Naive thymus-derived CD4-positive, alpha-beta T cell (primary cell): ENCODE results near the gene SMIM9. TPM values are rescaled to one million over a fixed set of nuclear protein-coding genes. Genes with fewer than 3 reads are reported as not detected.

ENCODE experiments used
- ATAC-seq: fragments of 150-1000 bp; cut with Tn5 transposase; 2 replicates; pipeline ENCODE4 v1.10.0; 2021; ENCODE audit warnings: mild to moderate bottlenecking, moderate library complexity
- CTCF ChIA-PET: fragments of 350-600 bp; sonication (Branson Sonifier 250); formaldehyde crosslinking; loops from one replicate; lab custom pipeline; 2021; ENCODE audit warnings: antibody characterized with exemption; lab: Charles Lee
- POLR2A ChIA-PET: fragments of 350-600 bp; sonication (Branson Sonifier 250); formaldehyde crosslinking; loops from one replicate; lab custom pipeline; 2021; ENCODE audit warnings: antibody characterized with exemption, inconsistent platforms; lab: Charles Lee
- DNase-seq, 9 donors: peaks; one replicate each; pipeline versions ENCODE4 v3.0.0 to v3.0.0-alpha.2; 2020 to 2022; ENCODE audit warnings: mixed read lengths in 1 of 9
- H3K27ac ChIP-seq: one replicate; pipeline ENCODE4 v1.7.0; 2013; ENCODE audit warnings: mild to moderate bottlenecking, low read depth, low read length, moderate library complexity
- H3K27me3 ChIP-seq, 2 donors: one replicate each; pipeline ENCODE4 v1.7.0; 2013; ENCODE audit warnings: low read length in 2 of 2, mild to moderate bottlenecking in 2 of 2, moderate library complexity in 2 of 2; ENCODE audit not compliant: control insufficient read depth in 2 of 2, insufficient read depth in 2 of 2
- H3K36me3 ChIP-seq, 3 experiments: 1 replicate in 2 of 3; 2 replicates in 1 of 3; pipeline ENCODE4 v1.7.0; 2013; ENCODE audit warnings: low read length in 3 of 3, mild to moderate bottlenecking in 3 of 3, moderate library complexity in 1 of 3; ENCODE audit not compliant: insufficient read depth in 3 of 3, control insufficient read depth in 2 of 3
- H3K4me1 ChIP-seq, 2 donors: one replicate each; pipeline ENCODE4 v1.7.0; 2013; ENCODE audit warnings: low read length in 2 of 2, mild to moderate bottlenecking in 2 of 2, moderate library complexity in 1 of 2; ENCODE audit not compliant: control insufficient read depth in 2 of 2, insufficient read depth in 2 of 2
- H3K4me3 ChIP-seq: 2 replicates; pipeline ENCODE4 v1.7.0; 2013; ENCODE audit warnings: mild to moderate bottlenecking, low read length
- H3K9me3 ChIP-seq, 3 experiments: 1 replicate in 2 of 3; 2 replicates in 1 of 3; pipeline ENCODE4 v1.7.0; 2013; ENCODE audit warnings: low read length in 3 of 3; ENCODE audit not compliant: control insufficient read depth in 2 of 3
- H3K27ac Mint-ChIP-seq, 9 donors: one replicate each; pipeline ENCODE4 v1.8.0; 2020 to 2022; ENCODE audit warnings: mixed read lengths in 9 of 9, mild to moderate bottlenecking in 8 of 9, moderate library complexity in 5 of 9, inconsistent platforms in 2 of 9
- H3K27me3 Mint-ChIP-seq, 5 donors: one replicate each; pipeline ENCODE4 v1.8.0; 2021 to 2022; ENCODE audit warnings: mixed read lengths in 5 of 5, mild to moderate bottlenecking in 1 of 5
- H3K36me3 Mint-ChIP-seq, 5 donors: one replicate each; pipeline ENCODE4 v1.8.0; 2020 to 2022; ENCODE audit warnings: mixed read lengths in 5 of 5, mild to moderate bottlenecking in 3 of 5, inconsistent platforms in 1 of 5
- H3K4me1 Mint-ChIP-seq, 7 donors: one replicate each; pipeline ENCODE4 v1.8.0; 2020 to 2022; ENCODE audit warnings: mixed read lengths in 7 of 7, mild to moderate bottlenecking in 3 of 7, inconsistent platforms in 1 of 7
- H3K4me3 Mint-ChIP-seq, 10 donors: one replicate each; pipeline ENCODE4 v1.8.0; 2020 to 2022; ENCODE audit warnings: mild to moderate bottlenecking in 10 of 10, mixed read lengths in 10 of 10, moderate library complexity in 6 of 10, inconsistent platforms in 2 of 10
- H3K9me3 Mint-ChIP-seq, 11 donors: one replicate each; pipeline ENCODE4 v1.8.0; 2020 to 2022; ENCODE audit warnings: mixed read lengths in 11 of 11, mild to moderate bottlenecking in 4 of 11, inconsistent platforms in 1 of 11, moderate library complexity in 1 of 11
- intact Hi-C, 2 donors: fragments of 100-400 bp; cut with micrococcal nuclease; formaldehyde crosslinking; loops; one replicate each; pipeline ENCODE4 v1.15.1; 2023
- polyA plus RNA-seq, 2 donors: library from polyadenylated mRNA; unstranded; fragments of 300-500 nt; fragmentation: Illumina TruSeq; gene quantifications; one replicate each; pipeline ENCODE4 v1.2.3, GENCODE V29; 2021
- total RNA-seq, 6 experiments: library from RNA in 5 of 6; stranded (reverse) in 5 of 6; gene quantifications; 1 replicate in 5 of 6; 2 replicates in 1 of 6; pipeline ENCODE4 v1.2.3 and lab custom pipeline; 2021 to 2026

SMIM9 gene
- total and polyA plus RNA-seq, 7 experiments from 2014 or later = not detected

DNA sequence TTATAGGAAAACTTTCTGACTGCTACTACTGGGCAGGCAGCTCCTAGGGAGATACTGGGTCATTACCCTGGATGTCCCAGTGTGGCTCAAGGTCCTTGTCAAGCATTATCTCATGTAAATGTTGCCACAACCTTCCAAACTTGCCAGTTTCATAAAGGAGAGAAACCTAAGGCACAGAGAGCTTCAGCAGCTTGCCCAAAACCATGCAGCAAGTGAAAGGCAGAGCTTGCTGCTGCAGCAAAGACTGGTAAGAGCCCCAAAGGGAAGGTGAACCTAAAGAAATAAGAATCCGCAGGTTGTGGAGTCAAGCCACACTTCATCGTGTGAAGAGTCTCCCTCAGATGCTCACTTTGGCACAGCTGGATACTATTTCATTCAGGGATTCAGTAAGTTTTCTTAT, 31.5 kb downstream of the SMIM9 start:
- H3K27ac Mint-ChIP-seq = peak overlapping the region in 7 of 9 donors; percentile 32 to 92 (median 72)
- H3K4me1 Mint-ChIP-seq = peaks cover 20 to 64% (median 56%) of the 10 kb centered on the region in 7 donors
- no peak overlapping the region for H3K4me3 ChIP-seq
- no peaks in the 10 kb centered on the region for H3K27me3 Mint-ChIP-seq
- peaks cover 0 to 40% of the 10 kb centered on the region in 2 donors for H3K4me1 ChIP-seq
- H3K9me3 Mint-ChIP-seq = peaks cover 0 to 3% (median 0%) of the 10 kb centered on the region in 11 donors
- ATAC-seq (no peak), DNase-seq (no peak)
- no peaks in the 10 kb centered on the region for H3K27me3 ChIP-seq
- no peaks in the 10 kb centered on the region for H3K36me3 ChIP-seq
- H3K27ac ChIP-seq = peak overlapping the region; percentile 48
- peaks cover 0 to 3% (median 0%) of the 10 kb centered on the region in 5 donors for H3K36me3 Mint-ChIP-seq
- H3K9me3 ChIP-seq = no peaks in the 10 kb centered on the region
- CTCF ChIA-PET = no interaction called here
- intact Hi-C loops = loop anchor here (5.0 to 10.0 kb wide), 2 partner anchors 39 to 812 kb away; partner anchors contain the start of genes SPRY3 (in 1 of the 2) and TMLHE (in 1 of the 2)
- POLR2A ChIA-PET = no interaction called here
- peak overlapping the region in 8 of 10 donors; percentile 29 to 87 (median 68) for H3K4me3 Mint-ChIP-seq

DNA sequence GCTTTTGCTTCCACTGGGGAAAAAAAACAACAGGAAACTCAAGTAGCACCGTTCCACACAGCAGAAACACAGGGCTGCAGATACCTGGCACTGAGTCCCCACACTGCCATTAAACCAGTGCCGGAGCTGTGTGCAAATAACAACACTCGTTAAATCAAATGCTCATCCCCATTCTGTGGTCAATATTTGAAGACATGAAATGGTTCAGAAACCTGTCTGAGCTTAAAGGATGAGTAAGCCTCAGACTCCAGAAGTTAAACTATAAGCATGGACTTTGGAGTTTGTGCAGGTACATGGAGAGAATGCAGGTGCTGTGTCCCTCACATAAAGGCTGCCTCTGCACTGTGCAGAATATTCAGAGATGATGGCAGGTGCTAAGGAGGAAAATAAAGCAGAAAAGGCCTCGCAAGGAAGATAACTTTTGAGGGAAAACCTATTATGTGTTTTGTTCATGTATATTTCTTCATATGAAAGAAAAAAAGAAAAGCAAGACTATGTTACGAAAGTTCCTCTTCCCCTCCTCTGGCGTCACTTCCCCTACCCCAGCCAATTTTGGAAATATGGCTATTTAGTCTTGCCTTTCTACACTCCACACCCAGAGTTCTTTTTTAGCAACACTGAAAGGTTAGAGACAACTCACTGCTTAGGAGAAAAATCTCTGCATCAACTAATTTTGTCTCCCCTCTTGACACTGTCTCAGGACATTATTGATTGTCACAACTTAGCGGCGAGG, 33.8 kb downstream of the SMIM9 start:
- Mint-ChIP-seq H3K9me3 (no peaks in the 10 kb centered on the region), H3K27me3 (no peaks in the 10 kb centered on the region), H3K27ac (peak overlapping the region; percentile 33 to 84 (median 58)), H3K4me3 (peak overlapping the region; percentile 7 to 77 (median 52)), H3K36me3 (peaks cover 0 to 12% (median 0%) of the 10 kb centered on the region in 5 donors), H3K4me1 (peaks cover 20 to 70% (median 57%) of the 10 kb centered on the region in 7 donors)
- H3K4me3 ChIP-seq = no peak overlapping the region
- intact Hi-C loops = loop anchor here (5.0 to 10.0 kb wide), 2 partner anchors 42 to 814 kb away; partner anchors contain the start of genes SPRY3 (in 1 of the 2) and TMLHE (in 1 of the 2)
- no peaks in the 10 kb centered on the region for H3K9me3 ChIP-seq
- H3K27me3 ChIP-seq = no peaks in the 10 kb centered on the region
- H3K27ac ChIP-seq = peak overlapping the region; percentile 39
- peaks cover 0 to 40% of the 10 kb centered on the region in 2 donors for H3K4me1 ChIP-seq
- CTCF ChIA-PET = no interaction called here
- ATAC-seq (no peak), DNase-seq (no peak)
- POLR2A ChIA-PET = no interaction called here
- H3K36me3 ChIP-seq = no peaks in the 10 kb centered on the region

GRCh38 chrX:154799556-154800348, 34.7 kb downstream of the SMIM9 start:
- POLR2A ChIA-PET = interaction anchor here (1.7 kb wide), 1 partner anchor 37 kb away, joined by 6 read pairs; the partner anchor contains the start of gene DKC1
- DNase-seq (no peak), ATAC-seq (no peak)
- Histone ChIP-seq H3K36me3 (no peaks in the 10 kb centered on the region), H3K27me3 (no peaks in the 10 kb centered on the region), H3K9me3 (no peaks in the 10 kb centered on the region), H3K4me1 (peaks cover 0 to 40% of the 10 kb centered on the region in 2 donors), H3K27ac (peak overlapping the region; percentile 39), H3K4me3 (no peak overlapping the region)
- CTCF ChIA-PET = no interaction called here
- peak overlapping the region; percentile 22 to 84 (median 57) for H3K27ac Mint-ChIP-seq
- no peaks in the 10 kb centered on the region for H3K9me3 Mint-ChIP-seq
- intact Hi-C loops = loop anchor here (5.0 to 10.0 kb wide), 2 partner anchors 43 to 815 kb away; partner anchors contain the start of genes SPRY3 (in 1 of the 2) and TMLHE (in 1 of the 2)
- peaks cover 20 to 73% (median 58%) of the 10 kb centered on the region in 7 donors for H3K4me1 Mint-ChIP-seq
- H3K36me3 Mint-ChIP-seq = peaks cover 0 to 12% (median 0%) of the 10 kb centered on the region in 5 donors
- no peaks in the 10 kb centered on the region for H3K27me3 Mint-ChIP-seq
- H3K4me3 Mint-ChIP-seq = peak overlapping the region in 9 of 10 donors; percentile 31 to 77 (median 50)

DNA sequence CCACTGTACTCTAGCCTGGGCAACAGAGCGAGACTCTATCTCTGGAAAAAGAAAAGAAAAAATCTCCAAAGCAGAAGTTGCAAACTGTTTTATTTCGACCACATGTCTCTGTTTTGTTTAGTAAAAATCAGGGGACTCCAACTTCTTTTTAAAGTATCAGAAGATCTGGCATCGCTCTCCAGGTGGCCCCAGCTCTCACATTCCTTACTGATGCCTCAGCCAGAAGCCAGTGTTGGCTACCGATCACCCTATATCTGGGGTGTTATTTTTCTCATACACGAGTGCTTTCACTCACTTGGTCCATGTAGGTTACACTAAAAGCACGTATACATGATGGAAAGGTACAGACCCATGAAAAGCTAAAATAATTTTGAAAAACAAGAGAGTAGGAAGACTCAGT, 37.5 kb downstream of the SMIM9 start:
- H3K36me3 ChIP-seq = no peaks in the 10 kb centered on the region
- intact Hi-C loops = no loop called here
- ChIA-PET POLR2A (interaction anchor here (0.6 kb wide), 1 partner anchor 22 kb away, joined by 3 read pairs; no protein-coding TSS in a partner anchor), CTCF (no interaction called here)
- DNase-seq (no peak), ATAC-seq (no peak)
- no peak overlapping the region for H3K4me3 ChIP-seq
- Mint-ChIP-seq H3K27ac (peak overlapping the region in 2 of 9 donors; percentile 28 to 29), H3K4me3 (no peak overlapping the region), H3K9me3 (no peaks in the 10 kb centered on the region), H3K27me3 (no peaks in the 10 kb centered on the region), H3K36me3 (peaks cover 0 to 12% (median 0%) of the 10 kb centered on the region in 5 donors), H3K4me1 (peaks cover 14 to 57% (median 34%) of the 10 kb centered on the region in 7 donors)
- H3K4me1 ChIP-seq = peaks cover 0 to 28% of the 10 kb centered on the region in 2 donors
- no peaks in the 10 kb centered on the region for H3K9me3 ChIP-seq
- no peaks in the 10 kb centered on the region for H3K27me3 ChIP-seq
- H3K27ac ChIP-seq = no peak overlapping the region

DNA sequence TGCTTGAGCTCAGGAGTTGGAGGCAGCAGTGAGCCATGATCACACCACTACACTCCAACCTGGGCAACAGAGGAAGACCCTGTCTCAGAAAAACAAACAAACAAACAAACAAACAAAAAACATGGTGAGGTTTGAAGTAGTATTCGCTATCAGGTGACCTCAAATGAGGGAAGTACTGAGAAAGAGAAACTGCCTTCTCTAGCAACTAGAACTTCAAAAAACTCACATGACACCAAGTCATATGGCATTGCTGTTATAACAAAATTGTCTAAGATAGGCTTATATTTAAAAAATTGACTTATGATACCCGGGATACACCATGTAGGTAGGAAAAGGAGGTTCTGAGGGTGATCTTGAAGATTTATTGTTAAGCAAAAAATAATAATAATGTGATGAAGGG, 39.4 kb downstream of the SMIM9 start:
- ChIA-PET CTCF (no interaction called here), POLR2A (interaction anchor here (2.2 kb wide), 1 partner anchor 12 kb away, joined by 9 read pairs; no protein-coding TSS in a partner anchor)
- no peaks in the 10 kb centered on the region for H3K9me3 Mint-ChIP-seq
- no peaks in the 10 kb centered on the region for H3K27me3 Mint-ChIP-seq
- Histone ChIP-seq H3K4me3 (no peak overlapping the region), H3K27ac (no peak overlapping the region), H3K4me1 (peaks cover 0 to 12% of the 10 kb centered on the region in 2 donors), H3K27me3 (no peaks in the 10 kb centered on the region), H3K9me3 (no peaks in the 10 kb centered on the region), H3K36me3 (no peaks in the 10 kb centered on the region)
- H3K36me3 Mint-ChIP-seq = peaks cover 0 to 20% (median 3%) of the 10 kb centered on the region in 5 donors
- H3K4me3 Mint-ChIP-seq = no peak overlapping the region
- ATAC-seq (no peak), DNase-seq (no peak)
- H3K27ac Mint-ChIP-seq = no peak overlapping the region
- intact Hi-C loops = no loop called here
- H3K4me1 Mint-ChIP-seq = peaks cover 9 to 43% (median 19%) of the 10 kb centered on the region in 7 donors

DNA sequence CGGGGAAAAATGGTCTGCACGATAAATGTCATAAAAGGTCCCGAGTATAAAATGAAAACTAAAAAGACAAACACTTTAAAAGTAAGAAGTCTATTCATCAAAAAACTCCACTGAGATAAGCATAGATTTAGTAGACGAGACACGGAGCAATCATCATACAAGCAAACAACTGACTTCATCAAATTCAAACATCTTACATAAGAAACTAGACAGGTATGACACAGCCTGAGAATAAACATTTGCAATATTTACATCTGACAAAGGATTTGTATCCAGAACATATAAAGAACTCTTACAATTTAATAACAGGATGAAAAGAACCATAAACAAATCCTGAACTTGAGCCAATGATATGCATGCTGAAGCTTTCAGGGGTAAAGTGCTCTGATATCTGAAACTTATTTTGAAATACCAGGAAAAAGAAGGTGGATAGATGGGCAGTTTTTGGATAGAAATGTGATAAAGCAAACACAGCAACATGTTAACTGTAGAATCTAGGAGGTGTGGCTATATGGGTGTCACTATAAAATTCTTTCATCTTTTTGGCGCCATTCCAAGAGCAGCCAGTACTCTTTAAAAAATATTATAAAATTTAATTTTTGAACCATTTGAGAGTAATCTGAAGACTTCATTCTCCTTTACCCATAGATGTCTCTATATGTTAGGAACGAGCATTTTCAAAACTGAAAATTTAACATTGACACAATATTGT, 41.2 kb downstream of the SMIM9 start:
- intact Hi-C loops = no loop called here
- Histone ChIP-seq H3K9me3 (no peaks in the 10 kb centered on the region), H3K4me3 (no peak overlapping the region), H3K4me1 (no peaks in the 10 kb centered on the region), H3K36me3 (no peaks in the 10 kb centered on the region), H3K27ac (no peak overlapping the region), H3K27me3 (no peaks in the 10 kb centered on the region)
- H3K36me3 Mint-ChIP-seq = peaks cover 0 to 27% (median 4%) of the 10 kb centered on the region in 5 donors
- DNase-seq = no peak
- no peak overlapping the region for H3K4me3 Mint-ChIP-seq
- no peaks in the 10 kb centered on the region for H3K27me3 Mint-ChIP-seq
- H3K27ac Mint-ChIP-seq = no peak overlapping the region
- CTCF ChIA-PET = no interaction called here
- no peak for ATAC-seq
- H3K9me3 Mint-ChIP-seq = no peaks in the 10 kb centered on the region
- H3K4me1 Mint-ChIP-seq = peaks cover 0 to 27% (median 5%) of the 10 kb centered on the region in 7 donors
- POLR2A ChIA-PET = interaction anchor here (2.2 kb wide), 1 partner anchor 10 kb away, joined by 9 read pairs; no protein-coding TSS in a partner anchor
